Activated CD4-positive, alpha-beta T cell treated with anti-CD3 and anti-CD28 coated beads, Interleukin-2, amount 10 ng/mL, durations not matched to agents 24 days and 14 days (primary cell): ENCODE data around the gene BORCS8. TPM values are rescaled to one million over a fixed set of nuclear protein-coding genes. Genes with fewer than 3 reads are reported as not detected.
"Not testable (repeated sequence)": the region's sequence is repeated elsewhere in the genome, so short reads cannot be mapped to it uniquely, and the experiment has no call there.

Source experiments
- DNase-seq: peaks from one replicate; pipeline ENCODE4 v3.0.0; 2022
- H3K27ac Mint-ChIP-seq: one replicate; pipeline ENCODE4 v1.8.0; 2022; ENCODE audit warnings: mild to moderate bottlenecking, mixed read lengths
- H3K27me3 Mint-ChIP-seq: one replicate; pipeline ENCODE4 v1.8.0; 2022; ENCODE audit warnings: mixed read lengths
- H3K36me3 Mint-ChIP-seq: one replicate; pipeline ENCODE4 v1.8.0; 2022; ENCODE audit warnings: low read depth, mild to moderate bottlenecking, mixed read lengths
- H3K4me1 Mint-ChIP-seq: one replicate; pipeline ENCODE4 v1.8.0; 2021; ENCODE audit warnings: mixed read lengths
- H3K4me3 Mint-ChIP-seq: one replicate; pipeline ENCODE4 v1.8.0; 2022; ENCODE audit warnings: mild to moderate bottlenecking, moderate library complexity, mixed read lengths
- H3K9me3 Mint-ChIP-seq: one replicate; pipeline ENCODE4 v1.8.0; 2021; ENCODE audit warnings: mixed read lengths
- intact Hi-C: fragments of 100-400 bp; cut with micrococcal nuclease; formaldehyde crosslinking; loops from one replicate; pipeline ENCODE4 v1.15.1; 2023
- total RNA-seq: library from RNA; stranded (reverse); gene quantifications from 2 replicates; pipeline ENCODE4 v1.2.3, GENCODE V29; 2022

BORCS8 gene
- total RNA-seq, 1 donor from 2014 or later: 38.9 TPM

- H3K4me1 Mint-ChIP-seq: no peaks in the 10 kb centered on the region
- intact Hi-C loops: no loop called here
- no peak overlapping the region for H3K27ac Mint-ChIP-seq
- H3K27me3 Mint-ChIP-seq: peaks cover 18% of the 10 kb centered on the region
- no peak for DNase-seq
- H3K36me3 Mint-ChIP-seq: no peaks in the 10 kb centered on the region
- H3K9me3 Mint-ChIP-seq: no peaks in the 10 kb centered on the region
- peak overlapping the region; percentile 63 for H3K4me3 Mint-ChIP-seq
Observed at GRCh38 chr19:19224150-19224851, 32.3 kb upstream of the BORCS8 start.

DNA sequence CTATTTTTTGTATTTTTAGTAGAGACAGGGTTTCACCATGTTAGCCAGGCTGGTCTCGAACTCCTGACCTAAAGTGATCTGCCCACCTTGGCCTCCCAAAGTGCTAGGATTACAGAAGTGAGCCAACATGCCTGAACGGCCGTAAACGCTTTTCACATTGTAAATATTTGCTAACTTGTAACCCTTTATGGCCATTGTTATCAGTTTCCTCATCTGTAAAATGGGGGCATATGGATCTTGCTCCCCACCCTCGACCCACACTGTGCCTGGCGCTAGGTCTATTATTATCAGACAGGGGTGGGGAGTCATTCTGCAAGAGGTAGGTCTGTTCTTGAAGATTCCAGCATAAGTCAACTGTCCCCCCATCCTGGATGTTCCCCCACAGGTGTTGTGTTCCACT is 31.7 kb upstream of the BORCS8 start:
- DNase-seq: no peak
- Mint-ChIP-seq H3K27me3 (peaks cover 20% of the 10 kb centered on the region), H3K4me3 (no peak overlapping the region), H3K27ac (no peak overlapping the region), H3K9me3 (no peaks in the 10 kb centered on the region), H3K36me3 (no peaks in the 10 kb centered on the region), H3K4me1 (no peaks in the 10 kb centered on the region)
- intact Hi-C loops: no loop called here

DNA sequence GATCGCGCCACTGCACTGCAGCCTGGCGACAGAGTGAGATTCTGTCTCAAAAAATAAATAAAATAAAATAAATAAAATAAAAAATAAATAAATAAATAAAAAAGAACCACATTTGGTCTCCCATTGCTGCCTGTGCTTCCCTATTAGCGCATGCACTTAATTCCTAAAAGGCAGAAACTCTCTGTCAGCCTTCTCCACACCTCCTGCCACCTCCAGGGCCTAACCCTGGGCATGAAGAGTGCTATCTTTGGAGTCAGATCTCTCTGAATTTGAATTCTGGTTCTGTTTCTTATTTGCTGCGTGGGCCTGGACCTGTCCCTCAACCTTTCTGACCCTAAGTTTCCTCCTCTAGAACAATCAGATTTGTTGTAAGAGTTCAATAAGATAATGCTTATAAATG is 31.1 kb upstream of the BORCS8 start:
- Mint-ChIP-seq H3K9me3 (no peaks in the 10 kb centered on the region), H3K4me3 (no peak overlapping the region), H3K36me3 (no peaks in the 10 kb centered on the region), H3K27ac (no peak overlapping the region), H3K4me1 (no peaks in the 10 kb centered on the region), H3K27me3 (peaks cover 20% of the 10 kb centered on the region)
- DNase-seq: no peak
- intact Hi-C loops: no loop called here

GRCh38 chr19:19221000-19221399 is 29.0 kb upstream of the BORCS8 start:
- peaks cover 20% of the 10 kb centered on the region for H3K27me3 Mint-ChIP-seq
- H3K4me3 Mint-ChIP-seq, H3K36me3 Mint-ChIP-seq, H3K9me3 Mint-ChIP-seq, intact Hi-C loops, H3K27ac Mint-ChIP-seq, DNase-seq, H3K4me1 Mint-ChIP-seq: not testable (repeated sequence)

- peaks cover 5% of the 10 kb centered on the region for H3K4me1 Mint-ChIP-seq
- H3K4me3 Mint-ChIP-seq: no peak overlapping the region
- no peaks in the 10 kb centered on the region for H3K9me3 Mint-ChIP-seq
- no peak for DNase-seq
- intact Hi-C loops: no loop called here
- H3K27ac Mint-ChIP-seq: no peak overlapping the region
- H3K27me3 Mint-ChIP-seq: peaks cover 19% of the 10 kb centered on the region
- H3K36me3 Mint-ChIP-seq: no peaks in the 10 kb centered on the region
Observed at GRCh38 chr19:19218911-19219310, 27.0 kb upstream of the BORCS8 start.

GRCh38 chr19:19217099-19217498 is 25.1 kb upstream of the BORCS8 start:
- Mint-ChIP-seq H3K4me3 (no peak overlapping the region), H3K4me1 (peaks cover 5% of the 10 kb centered on the region), H3K27ac (no peak overlapping the region), H3K9me3 (no peaks in the 10 kb centered on the region), H3K27me3 (peaks cover 26% of the 10 kb centered on the region), H3K36me3 (no peaks in the 10 kb centered on the region)
- no peak for DNase-seq
- intact Hi-C loops: no loop called here

DNA sequence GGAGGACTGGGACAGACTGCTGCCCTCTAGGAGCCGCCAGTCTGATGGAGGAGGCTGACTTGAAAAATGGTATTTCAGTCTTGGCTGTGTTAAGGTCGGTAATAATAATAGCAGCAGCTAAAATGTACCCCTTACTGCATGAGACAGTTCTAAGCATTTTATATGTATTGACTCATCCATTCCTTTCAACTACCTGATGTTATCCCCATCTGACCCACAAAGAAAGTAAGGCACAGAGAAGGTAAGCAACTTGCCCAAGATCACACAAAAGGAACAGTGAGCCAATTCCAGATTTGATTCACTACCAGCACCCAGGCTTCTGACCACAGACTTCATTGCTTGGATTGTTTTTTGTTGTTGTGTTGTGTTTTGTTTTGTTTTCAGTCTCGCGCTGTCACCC is 23.8 kb upstream of the BORCS8 start:
- DNase-seq: no peak
- H3K27me3 Mint-ChIP-seq: peaks cover 34% of the 10 kb centered on the region
- H3K9me3 Mint-ChIP-seq: no peaks in the 10 kb centered on the region
- H3K36me3 Mint-ChIP-seq: no peaks in the 10 kb centered on the region
- H3K4me1 Mint-ChIP-seq: peaks cover 5% of the 10 kb centered on the region
- H3K27ac Mint-ChIP-seq: no peak overlapping the region
- no peak overlapping the region for H3K4me3 Mint-ChIP-seq
- intact Hi-C loops: no loop called here

GRCh38 chr19:19214892-19215291 is 22.9 kb upstream of the BORCS8 start:
- Mint-ChIP-seq H3K36me3 (no peaks in the 10 kb centered on the region), H3K4me3 (no peak overlapping the region), H3K4me1 (peaks cover 5% of the 10 kb centered on the region), H3K27ac (no peak overlapping the region), H3K27me3 (peaks cover 36% of the 10 kb centered on the region), H3K9me3 (no peaks in the 10 kb centered on the region)
- peak; percentile 84 for DNase-seq
- intact Hi-C loops: no loop called here

DNA sequence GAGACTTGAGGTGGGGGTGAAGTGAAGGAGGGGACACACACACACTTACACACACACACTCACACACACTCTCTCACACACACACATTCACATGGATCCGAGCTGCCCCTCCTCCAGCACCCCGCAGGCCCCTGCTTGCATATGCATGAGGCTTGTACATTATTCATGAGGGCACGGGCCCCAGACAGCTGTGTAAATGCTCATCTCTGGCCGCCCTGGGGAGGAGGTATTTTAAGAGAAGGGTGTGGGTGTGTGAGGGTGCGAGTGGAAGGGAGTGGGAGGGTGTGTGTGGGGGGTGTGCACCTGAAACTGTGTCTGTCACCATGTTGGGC is 22.2 kb upstream of the BORCS8 start:
- Mint-ChIP-seq H3K9me3 (no peaks in the 10 kb centered on the region), H3K27me3 (peaks cover 36% of the 10 kb centered on the region), H3K4me1 (peaks cover 5% of the 10 kb centered on the region), H3K4me3 (no peak overlapping the region), H3K27ac (no peak overlapping the region), H3K36me3 (no peaks in the 10 kb centered on the region)
- DNase-seq: no peak
- intact Hi-C loops: no loop called here

DNA sequence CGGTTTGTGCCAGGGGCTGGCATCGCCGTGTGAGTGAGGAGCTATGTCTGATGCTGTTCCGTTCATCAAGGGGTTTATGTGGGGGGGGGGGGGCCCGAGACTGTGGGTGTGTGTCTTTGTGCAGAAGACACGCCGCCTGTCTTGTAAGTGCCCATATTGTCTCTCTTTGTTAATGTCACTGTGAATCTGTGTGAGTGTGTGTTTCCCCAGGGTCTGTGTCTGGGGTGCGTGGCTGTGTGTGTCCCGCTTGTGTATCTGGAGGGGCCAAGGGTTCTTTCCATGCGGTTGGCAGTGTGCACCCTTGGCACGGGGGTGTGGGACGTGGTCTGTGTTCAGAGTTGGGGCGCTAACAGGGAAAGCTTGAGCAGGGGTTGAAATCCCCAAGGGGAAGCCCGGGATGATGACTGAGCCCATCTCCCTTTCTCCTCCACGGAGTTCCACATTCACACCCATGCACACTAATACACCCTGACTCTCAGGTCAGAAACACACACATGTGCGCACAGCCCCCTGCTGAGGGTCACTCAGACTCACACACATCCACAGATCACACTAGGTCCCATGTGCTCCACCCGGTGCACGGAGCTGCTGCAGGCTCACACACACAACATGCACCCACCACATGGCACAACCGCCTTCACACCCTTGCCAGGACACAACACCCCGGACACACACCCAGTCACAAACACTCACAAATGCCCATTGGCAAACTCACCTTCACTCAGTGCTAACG is 21.6 kb upstream of the BORCS8 start:
- Mint-ChIP-seq H3K27ac (no peak overlapping the region), H3K36me3 (no peaks in the 10 kb centered on the region), H3K4me1 (peaks cover 5% of the 10 kb centered on the region), H3K4me3 (no peak overlapping the region), H3K27me3 (peaks cover 34% of the 10 kb centered on the region), H3K9me3 (no peaks in the 10 kb centered on the region)
- DNase-seq: no peak
- intact Hi-C loops: no loop called here

GRCh38 chr19:19212916-19213315 is 21.0 kb upstream of the BORCS8 start:
- Mint-ChIP-seq H3K36me3 (no peaks in the 10 kb centered on the region), H3K9me3 (peaks cover under 1% of the 10 kb centered on the region), H3K4me1 (peaks cover 5% of the 10 kb centered on the region), H3K27ac (no peak overlapping the region), H3K27me3 (peaks cover 34% of the 10 kb centered on the region), H3K4me3 (no peak overlapping the region)
- DNase-seq: no peak
- intact Hi-C loops: no loop called here

DNA sequence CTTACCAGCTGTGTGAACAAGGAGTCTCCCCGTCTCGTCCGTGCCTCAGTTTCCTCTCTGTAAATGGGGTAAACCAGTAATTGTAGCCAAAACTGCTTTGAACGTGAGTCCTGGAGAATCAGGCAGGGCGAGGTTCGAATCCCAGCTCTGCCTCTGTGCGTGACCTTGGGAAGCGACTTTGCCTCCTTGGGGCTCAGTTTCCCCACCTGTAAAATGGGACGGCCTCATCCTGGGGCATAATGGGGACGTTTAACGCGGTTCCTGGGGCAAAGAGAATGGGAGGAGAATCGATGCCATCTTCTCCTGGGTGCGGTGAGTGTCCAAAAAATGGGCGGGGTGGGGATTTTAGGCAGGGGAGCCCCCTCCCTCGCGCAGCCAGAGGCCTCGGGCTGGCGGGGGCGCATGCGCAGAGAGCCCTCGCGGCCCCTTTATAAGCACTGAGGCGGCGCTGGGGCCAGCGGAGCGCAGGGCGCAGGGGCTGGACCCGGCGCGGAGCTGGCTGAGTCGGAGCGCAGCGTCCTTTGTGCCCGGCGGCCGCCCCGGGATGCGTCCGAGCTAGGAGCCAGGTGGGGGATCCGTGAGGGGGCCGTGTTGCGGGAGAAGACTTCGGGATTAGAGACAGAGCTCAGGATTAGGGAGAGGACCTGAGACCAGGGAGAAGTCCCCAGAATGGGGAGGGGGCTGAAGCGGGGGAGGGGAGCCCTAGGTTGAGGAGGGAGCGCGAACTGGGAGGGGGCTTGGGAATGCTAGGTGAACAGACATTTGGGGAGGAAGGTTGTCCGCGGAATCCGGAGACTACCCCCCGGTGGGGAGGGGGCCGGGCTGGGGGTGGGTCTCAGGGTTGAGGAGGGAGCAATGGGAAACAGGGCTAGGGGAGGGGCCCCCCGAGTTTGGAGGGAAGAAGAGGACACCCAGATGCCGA is 19.8 kb upstream of the BORCS8 start, which contains the start of gene NCAN:
Gene NCAN (plus strand): TSS at position 460 of the 922 bp plus-strand sequence. CDS start 4,996 bp downstream, outside the sequence.
- no peak within 1 kb of the TSS for H3K4me3 Mint-ChIP-seq
- H3K4me1 Mint-ChIP-seq: peaks cover 17% of the 10 kb centered on the region

GRCh38 chr19:19209372-19209771 is 17.4 kb upstream of the BORCS8 start:
- Mint-ChIP-seq H3K9me3 (peaks cover 8% of the 10 kb centered on the region), H3K4me1 (peaks cover 24% of the 10 kb centered on the region), H3K36me3 (peaks cover 3% of the 10 kb centered on the region), H3K4me3 (no peak overlapping the region), H3K27me3 (peaks cover 31% of the 10 kb centered on the region), H3K27ac (no peak overlapping the region)
- intact Hi-C loops: no loop called here
- no peak for DNase-seq

More for the DNA sequence above, 19.8 kb upstream of the BORCS8 start, which contains the start of gene NCAN:
- H3K9me3 Mint-ChIP-seq: peaks cover 8% of the 10 kb centered on the region
- peaks cover 34% of the 10 kb centered on the region for H3K27me3 Mint-ChIP-seq
- H3K27ac Mint-ChIP-seq: no peak within 1 kb of the TSS
- H3K36me3 Mint-ChIP-seq: peaks cover 3% of the 10 kb centered on the region
- intact Hi-C loops: no loop called here
- DNase-seq: no peak
